WTC11 (cell line): ENCODE results near the gene POU5F1.

Experiments
- ZNF263 ChIP-seq: sonication (generic); formaldehyde crosslinking; IDR thresholded peaks from 2 replicates; pipeline ENCODE4 v1.8.1; 2022; ENCODE audit warnings: low read depth, mild to moderate bottlenecking, moderate library complexity, missing genetic modification reagents
- TF ChIP-seq, protein P1 (sequence below): fragments of 200-600 bp; IDR thresholded peaks from 2 replicates; pipeline ENCODE4 v1.8.0; 2022; ENCODE audit warnings: antibody characterized with exemption
- TF ChIP-seq, protein P2 (sequence below): sonication (generic); formaldehyde crosslinking; IDR thresholded peaks from 2 replicates; pipeline ENCODE4 v1.8.0; 2022; ENCODE audit warnings: mild to moderate bottlenecking, missing genetic modification reagents

DNA sequence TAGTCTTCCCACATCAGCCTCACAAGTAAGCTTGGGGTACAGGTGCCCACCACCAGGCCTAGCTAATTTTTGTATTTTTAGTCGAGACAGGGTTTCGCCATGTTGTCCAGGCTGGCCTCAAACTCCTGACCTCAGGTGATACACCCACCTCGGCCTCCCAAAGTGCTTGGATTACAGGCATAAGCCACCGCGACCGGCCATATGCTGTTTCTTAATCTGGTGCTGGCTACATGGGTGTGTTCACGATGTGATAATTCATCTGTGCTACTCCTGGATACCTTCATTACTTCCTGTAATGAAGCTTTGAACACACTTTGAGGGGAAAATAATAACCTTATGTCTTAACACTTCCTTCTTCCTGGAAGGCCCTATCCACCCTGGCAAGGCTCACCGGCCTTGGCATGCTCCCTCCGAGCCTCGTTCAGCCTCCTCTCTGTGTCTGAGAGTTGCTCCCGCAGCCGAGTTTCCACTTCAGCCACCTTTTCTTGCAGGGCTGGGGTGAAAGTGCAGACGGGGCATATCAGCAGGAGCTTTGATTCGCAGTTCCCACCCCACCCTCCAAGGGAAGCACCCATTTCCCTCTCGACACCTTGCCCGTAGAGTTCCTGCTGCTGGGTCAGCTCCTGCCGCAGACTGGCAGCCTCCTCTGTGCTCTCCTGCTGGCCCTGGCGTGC is 26.0 kb downstream of the POU5F1 start:
- TF ChIP-seq, protein P1, sequence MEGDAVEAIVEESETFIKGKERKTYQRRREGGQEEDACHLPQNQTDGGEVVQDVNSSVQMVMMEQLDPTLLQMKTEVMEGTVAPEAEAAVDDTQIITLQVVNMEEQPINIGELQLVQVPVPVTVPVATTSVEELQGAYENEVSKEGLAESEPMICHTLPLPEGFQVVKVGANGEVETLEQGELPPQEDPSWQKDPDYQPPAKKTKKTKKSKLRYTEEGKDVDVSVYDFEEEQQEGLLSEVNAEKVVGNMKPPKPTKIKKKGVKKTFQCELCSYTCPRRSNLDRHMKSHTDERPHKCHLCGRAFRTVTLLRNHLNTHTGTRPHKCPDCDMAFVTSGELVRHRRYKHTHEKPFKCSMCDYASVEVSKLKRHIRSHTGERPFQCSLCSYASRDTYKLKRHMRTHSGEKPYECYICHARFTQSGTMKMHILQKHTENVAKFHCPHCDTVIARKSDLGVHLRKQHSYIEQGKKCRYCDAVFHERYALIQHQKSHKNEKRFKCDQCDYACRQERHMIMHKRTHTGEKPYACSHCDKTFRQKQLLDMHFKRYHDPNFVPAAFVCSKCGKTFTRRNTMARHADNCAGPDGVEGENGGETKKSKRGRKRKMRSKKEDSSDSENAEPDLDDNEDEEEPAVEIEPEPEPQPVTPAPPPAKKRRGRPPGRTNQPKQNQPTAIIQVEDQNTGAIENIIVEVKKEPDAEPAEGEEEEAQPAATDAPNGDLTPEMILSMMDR: no peak
- TF ChIP-seq ZNF263: no peak
- TF ChIP-seq, protein P2, sequence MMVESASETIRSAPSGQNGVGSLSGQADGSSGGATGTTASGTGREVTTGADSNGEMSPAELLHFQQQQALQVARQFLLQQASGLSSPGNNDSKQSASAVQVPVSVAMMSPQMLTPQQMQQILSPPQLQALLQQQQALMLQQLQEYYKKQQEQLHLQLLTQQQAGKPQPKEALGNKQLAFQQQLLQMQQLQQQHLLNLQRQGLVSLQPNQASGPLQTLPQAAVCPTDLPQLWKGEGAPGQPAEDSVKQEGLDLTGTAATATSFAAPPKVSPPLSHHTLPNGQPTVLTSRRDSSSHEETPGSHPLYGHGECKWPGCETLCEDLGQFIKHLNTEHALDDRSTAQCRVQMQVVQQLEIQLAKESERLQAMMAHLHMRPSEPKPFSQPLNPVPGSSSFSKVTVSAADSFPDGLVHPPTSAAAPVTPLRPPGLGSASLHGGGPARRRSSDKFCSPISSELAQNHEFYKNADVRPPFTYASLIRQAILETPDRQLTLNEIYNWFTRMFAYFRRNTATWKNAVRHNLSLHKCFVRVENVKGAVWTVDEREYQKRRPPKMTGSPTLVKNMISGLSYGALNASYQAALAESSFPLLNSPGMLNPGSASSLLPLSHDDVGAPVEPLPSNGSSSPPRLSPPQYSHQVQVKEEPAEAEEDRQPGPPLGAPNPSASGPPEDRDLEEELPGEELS (CRISPR knock-in tag): no peak
